Stimulated activated CD4-positive, alpha-beta T cell treated with anti-CD3 and anti-CD28 coated beads, Interleukin-1b, Interleukin-23, amount 100 ng/mL, for 1 hour (primary cell): ENCODE data around the gene MECP2.
"Not testable (repeated sequence)": the region's sequence is repeated elsewhere in the genome, so short reads cannot be mapped to it uniquely, and the experiment has no call there.

Experiments used
- DNase-seq, 2 donors: peaks; one replicate each; pipeline ENCODE4 v3.0.0-alpha.2; 2020; ENCODE audit warnings: low read depth in 2 of 2

Gene MECP2

DNA sequence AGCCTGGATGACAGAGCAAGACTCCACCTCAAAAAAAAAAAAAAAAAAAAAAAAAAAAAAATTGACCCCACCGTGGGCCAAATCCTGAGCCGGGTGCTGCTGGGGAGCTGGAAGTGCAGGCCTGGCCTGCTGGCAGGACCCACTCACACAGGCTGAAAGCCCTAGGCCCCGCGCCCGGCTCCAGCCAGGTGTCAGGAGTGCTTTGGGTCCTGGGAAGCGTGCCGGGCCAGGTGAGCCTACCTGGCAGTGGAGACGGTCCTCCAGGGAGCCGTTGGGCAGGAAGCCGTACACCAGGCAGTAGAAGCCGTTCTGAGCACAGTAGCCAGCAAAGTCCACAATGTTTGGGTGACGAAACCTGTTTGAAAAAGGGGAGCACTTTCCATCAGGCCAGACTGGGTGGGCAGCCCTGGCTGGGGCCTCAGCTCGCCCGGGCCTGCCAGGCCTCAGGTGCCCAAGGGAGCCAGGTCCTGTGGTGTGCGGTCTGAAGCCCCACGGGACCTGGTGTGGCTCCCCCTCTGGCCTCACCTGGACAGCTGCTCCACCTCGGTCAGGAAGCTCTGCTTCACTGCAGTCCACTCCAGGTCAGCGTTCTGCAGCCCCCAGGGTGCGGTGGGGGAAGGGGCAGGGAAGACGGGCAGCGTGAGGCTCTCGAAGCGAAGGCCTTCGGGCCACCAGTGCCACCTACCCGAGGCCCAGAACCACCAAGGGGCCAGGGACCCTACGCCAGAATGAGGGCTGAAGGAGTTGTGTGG, 79.6 kb downstream of the MECP2 start:
- no peak for DNase-seq

DNA sequence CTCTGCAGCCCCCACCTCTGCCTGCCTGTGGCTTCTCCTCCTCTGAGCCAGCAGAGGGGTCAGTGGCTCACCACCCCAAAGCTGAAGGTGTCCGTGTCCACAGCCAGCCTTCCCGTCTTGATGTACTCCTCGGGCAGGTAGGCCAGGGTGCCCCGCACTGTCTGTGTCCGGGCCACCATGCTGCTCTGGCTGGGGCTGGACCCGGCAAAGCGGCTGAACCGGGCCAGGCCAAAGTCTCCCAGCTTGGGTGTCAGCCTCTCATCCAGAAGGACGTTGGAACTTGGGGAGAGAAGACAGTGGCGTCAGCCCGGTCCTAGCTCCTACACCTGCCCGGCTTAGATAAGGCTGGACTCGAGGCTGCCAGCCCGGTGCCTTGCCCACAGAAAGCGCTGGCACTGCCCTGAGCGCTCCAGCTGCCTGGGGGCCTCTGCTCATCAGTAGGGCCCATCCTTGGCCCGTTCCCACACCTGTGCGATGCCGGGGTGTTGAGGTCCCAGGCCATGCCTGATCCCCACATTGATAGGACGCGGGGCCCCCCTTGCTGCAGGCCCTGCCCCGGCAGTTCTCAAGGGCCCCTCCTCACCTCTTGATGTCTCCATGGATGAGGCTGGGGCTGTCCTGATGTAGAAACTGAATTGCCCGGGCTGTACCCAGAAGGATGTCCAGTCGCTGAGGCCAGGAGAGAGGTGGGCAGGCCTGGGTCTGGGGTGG, 81.0 kb downstream of the MECP2 start:
- no peak for DNase-seq

DNA sequence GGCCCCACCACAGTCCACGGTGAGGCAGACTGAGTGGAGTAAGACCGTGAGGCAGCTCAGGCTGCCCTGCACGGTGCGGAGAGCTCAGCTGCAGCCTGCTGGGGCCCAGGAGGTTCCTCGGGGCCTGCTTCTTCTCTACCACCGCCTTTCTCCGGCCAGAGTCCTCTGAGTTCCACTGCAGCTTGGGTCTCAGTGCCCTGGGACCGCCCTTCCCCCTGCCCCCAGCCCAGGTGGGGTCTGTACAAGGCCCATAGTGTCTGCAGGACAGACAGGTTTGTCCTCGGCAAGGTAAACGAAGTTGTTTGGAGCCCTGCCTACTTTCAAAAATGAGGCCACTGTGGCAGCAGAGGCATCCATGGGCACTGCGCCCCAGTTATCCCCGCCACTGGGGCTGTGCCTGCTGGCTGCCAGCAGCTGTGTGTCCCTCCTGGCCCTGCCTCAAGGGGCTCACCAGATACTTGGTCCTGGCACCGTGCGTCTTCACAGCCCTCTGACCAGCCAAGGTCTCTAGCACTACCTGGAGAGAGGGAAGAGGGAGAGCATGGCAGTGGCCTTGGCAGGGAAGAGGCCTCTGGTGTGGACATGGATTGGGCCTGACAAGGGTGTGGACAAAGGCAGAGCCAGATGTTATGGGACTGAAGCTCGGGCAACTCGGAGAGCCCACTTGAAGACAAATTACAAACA, 81.8 kb downstream of the MECP2 start:
- no peak for DNase-seq

DNA sequence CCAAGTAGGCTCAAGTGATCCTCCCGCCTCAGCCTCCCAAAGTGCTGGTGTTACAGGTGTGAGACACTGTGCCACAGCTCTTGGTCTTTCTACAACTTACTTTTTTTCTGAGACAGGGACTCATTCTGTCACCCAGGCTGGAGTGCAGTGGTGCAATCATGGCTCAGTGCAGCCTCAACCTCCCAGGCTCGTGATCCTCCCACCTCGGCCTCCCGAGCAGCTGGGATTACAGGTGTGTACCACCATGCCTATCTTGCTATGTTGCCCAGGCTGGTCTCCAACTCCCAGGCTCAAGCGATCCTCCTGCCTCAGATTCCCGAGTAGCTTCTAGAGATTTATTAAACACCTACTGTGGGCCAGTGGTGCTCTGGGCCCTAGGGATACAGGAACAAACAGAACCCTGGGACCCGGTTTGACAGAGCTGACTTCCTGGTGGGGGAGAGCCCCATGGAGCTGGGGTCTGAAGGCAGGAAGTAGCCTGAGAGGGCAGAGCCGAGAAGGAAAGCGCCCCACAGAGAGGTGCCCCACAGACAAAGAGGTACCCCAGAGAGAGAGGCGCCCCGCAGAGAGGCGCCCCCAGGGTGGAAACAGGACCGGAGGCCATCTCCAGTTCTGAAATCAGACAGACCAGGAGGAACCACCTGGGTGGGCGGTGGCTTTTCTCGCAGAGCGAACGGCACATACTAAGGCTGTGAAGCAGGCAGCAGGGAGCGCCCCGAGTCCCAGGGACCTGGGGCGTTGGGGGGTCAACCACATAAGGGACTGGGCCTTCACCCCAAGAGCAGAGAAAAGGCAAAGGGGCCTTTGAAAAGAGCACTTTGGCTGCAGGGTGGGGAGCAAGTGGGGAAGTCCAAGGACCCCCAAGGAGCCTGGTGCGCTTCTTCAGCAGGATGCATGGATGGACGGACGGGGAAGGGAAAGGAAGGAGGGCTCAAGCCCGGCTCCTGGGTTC, 82.8 kb downstream of the MECP2 start:
- DNase-seq, result no peak

DNA sequence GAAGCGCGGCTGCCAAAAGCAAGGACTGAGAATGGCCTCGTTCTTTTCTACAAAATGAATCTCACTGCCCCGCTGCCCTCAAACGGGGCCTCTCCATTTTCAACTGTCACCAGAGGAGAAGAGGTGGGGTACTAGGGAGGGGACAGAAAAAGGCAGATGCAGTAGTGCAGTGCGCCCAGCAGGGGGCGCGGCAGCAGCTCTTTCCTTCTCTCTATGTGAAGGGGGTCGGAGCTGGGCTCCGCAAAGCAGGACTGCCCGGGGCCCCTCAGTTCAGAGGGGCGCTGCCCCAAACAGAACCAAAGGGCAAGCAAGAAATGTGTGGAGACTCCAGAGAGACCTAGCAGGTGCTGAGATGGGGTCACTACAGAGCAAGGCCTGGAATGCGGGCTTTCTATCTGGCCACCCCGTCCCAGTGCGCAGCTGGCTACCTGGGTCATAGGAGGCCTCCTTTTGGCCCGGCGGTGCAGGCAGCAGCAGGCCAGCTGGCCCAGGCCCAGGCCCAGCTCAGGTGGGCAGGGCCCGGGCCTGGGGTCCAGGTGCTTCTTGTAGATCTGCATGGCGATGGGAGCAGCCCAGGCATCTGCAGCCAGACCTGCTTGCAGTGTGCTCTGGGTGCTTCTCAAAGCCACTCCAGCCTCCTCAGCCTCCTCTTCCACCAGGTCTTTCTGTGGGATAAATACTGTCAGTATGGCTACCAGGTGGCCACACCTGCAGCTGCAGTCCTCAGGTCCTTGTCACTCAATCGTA, 83.7 kb downstream of the MECP2 start:
- DNase-seq, result no peak

DNA sequence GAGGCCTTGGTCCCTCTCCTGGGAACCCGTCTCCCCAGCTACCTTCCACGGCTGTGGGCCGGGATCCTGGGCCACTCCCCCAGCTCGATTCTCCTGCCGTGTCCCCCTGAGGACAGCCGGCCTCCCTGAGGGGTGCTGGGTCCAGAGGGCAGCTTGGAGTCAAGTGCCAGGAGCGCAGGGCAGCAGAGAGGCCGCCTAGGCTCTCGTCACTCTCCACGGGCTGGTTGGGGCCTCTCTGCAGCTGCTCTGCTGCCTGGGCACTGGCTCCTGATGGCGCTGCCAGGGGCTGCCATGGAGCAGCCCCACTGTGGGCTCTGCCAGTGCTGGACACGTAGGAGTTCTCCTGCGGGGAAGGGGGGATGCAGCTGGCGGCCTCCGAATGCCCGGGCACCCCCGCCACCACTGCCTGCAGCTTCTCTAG, 84.5 kb downstream of the MECP2 start:
- DNase-seq, result no peak

DNA sequence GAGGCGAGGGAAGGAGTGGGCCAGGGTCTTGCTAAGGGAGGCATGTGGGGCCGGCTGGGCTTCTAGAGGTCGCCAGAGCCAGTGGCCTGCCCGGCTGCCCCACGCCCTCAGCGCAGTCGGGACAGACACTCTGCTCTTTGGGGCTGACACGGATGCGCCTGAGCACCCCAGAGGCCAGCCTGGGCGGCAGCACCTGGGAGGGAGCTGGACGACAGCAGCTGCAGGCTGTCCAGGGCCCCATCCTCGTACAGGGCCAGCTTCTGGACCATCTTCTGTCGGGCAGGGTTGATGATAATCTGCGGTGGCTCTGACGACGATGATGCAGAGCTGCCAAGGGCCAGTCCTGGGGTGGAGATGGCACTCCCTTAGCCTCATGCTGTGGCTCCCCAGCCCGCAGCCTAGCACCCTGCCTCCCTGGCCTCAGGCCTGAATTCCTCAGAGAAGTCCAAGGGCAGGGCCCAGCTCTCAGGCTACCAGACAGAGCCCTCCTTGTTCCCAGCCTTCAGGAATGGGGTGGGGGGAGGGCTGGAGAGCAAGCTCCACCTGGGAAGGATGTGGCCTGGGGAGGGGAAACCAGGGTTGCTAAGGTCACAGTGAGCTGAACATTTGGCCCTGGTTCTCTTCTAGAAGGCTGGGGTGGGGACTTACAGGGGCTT, 85.1 kb downstream of the MECP2 start:
- DNase-seq, result no peak

DNA sequence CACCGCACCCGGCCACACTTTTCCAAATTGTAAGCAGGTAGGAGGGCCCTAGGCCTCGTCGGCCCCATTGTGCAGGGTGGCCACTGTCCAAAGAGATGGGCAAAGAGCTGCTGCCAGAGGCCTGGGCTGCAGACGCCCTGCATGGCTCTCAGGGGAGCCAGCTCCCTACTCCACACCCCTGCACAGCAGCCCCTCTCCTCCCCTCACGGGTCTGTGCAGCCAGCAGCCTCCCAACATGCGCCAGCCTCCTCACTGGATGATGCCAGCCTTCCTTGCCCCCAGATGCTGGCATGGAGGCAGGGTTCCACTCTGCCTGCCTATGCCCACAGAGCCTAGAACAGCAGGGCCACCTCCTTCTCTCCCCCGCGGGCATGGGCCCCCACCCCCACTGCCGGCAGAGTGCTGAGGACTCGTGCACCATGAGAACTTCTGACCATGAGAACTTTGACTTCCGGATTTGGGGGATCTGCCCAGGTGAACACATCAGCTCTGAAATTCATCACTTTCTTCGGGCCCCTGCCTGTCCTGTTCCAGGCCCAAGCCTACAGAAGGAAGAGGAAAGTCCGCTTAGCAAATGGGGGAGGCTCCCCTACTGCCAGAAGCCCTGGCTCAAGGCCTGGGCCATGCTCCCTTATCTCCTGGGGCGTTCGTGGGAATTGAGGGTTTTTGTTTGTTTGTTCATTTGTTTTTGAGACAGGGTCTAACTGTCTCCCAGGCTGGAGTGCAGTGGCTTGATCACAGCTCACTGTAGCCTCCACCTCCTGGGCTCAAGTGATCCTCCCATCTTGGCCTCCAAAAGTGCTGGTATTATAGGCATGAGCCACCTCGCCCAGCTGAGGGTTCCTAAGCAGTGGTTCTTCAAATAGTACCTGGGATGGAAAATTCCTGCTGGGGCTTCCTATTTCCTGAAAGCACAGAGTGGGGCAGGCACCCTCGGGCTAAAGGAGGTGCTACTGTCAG, 85.9 kb downstream of the MECP2 start:
- DNase-seq, result no peak

DNA sequence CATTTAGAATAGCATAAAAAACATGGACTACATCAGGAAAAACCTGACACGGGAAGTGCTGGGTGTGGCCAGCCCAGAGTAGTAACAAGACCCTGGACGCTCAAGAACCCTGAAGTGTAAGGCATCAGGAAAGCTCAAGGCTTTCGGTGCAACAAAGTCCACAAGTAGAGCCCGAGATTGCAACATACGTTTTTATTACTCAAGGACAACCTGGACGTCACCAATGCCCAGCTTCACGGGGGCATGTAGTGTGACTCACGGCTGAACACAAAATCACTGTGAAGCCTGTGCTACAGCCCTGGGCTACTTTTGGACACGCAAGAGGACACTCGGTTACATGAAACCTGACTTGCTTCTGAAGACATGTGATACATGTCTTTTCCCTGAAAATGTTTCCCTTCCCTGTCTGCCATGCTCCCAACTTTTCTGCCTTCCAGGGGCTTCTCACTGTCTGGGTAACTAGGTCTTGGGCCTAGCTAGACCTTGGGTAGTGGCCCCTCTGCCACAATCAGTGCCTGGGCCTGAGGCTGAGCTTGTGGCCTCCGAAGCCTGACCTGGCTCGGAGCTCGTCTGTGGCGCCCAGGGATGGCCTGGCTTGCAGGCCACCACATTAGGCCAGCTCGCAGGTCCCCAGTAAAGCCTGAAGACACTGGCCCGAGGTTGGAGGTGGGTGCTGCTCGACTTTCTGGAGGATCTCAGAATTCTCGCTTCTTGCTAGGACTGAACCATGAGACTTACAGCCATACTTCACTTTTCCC, 87.0 kb downstream of the MECP2 start:
- no peak for DNase-seq

DNA sequence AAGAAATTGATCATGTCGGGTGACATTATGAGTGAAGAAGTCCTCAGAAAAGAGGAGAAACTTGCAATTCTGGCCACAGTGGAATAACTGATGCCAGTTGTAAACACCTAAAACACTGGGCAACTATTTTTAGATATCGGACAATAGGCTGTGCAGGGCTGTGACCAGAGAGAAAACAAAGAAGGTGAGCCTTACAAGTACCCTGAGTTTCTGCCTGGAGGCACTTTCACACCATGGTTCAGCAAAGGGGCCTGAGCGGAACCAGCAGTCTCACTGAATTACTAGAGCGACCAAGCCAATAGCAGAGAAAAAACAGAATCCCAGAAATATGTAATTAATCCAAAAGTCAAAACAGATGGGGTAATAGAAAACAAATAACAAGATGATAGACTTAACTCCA, 89.0 kb downstream of the MECP2 start:
- no peak for DNase-seq

DNA sequence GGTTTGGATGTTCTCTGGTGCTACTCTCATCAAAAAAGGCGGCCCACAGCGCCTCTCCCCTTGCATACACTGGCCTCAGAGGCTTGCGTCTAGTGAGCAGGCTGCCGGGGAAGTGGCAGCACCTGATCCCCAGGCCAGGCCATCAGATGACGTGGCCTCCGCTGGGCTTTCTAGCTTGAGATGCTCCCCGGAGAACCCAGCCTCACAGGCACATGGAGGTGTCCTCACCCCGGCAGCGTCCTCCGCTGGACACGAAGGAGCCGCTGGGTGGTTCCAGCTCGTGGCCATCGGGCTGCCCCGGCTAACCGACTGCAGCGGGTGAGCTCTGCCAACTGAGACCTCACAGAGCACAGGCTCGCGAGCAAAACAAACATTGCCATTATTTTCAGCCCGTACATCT, 90.6 kb downstream of the MECP2 start:
- DNase-seq, result no peak

DNA sequence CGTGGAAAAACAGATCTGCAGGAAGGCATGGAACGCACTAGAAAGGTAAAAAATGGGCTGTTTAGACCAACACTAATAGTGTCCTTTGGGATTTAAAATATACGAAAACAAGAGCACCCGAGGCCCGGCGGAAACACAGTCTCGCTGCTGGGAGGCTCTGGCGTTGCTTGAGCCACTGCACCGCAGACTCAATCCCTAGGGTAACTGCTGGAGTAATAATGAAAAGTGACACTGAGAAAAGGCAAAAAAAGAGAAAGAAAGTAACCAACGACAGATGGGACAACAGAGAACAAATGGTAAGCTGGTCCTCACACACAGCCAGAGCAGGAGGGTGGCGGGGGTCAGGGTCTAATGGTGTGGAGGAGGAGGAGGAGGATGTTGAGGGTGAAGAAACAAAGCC, 93.2 kb downstream of the MECP2 start:
- no peak for DNase-seq

DNA sequence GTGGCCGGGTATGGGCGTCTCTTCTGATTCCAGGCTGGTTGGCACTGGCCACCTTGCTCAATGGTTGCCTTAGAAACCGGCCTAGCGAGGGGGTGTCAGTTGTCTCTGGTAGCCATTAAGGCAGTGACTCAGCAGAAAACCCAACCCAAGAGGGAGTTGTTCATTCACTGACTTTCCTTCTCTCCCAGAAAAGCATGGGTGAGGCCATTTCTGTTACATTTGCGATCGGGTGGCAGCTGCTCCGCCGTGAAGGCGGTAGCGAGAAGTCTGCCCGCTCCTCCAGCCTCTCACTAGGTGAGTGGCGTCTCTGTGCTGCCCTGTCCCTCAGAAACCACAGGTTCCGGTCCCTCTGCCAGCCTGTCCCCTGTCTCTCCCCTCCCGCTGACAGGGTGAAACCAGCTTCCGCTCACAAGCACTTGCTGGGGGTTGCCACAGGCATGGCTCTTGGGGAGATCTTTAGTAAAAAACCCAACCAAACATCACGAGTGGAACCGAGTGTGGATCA, 95.2 kb downstream of the MECP2 start:
- DNase-seq, result no peak

DNA sequence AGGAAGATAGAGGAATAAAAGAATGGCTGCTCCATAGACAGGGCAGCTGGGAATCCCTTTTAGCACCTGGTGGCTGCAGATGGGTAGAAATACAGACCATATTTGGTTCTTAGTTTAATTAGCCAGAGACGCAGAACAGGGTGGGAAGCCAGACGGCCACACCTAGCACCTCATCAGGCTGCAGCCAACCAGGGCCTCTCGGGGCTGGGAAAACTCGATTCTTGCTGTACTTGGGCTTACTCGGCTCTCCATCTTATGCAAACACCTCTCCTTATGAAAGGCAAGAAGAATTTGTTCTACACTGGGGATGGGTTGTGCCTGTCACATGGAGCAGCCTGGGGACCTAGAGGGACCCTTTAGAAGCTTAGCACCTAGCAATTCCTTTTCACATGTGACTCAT, 97.5 kb downstream of the MECP2 start:
- DNase-seq, result no peak

DNA sequence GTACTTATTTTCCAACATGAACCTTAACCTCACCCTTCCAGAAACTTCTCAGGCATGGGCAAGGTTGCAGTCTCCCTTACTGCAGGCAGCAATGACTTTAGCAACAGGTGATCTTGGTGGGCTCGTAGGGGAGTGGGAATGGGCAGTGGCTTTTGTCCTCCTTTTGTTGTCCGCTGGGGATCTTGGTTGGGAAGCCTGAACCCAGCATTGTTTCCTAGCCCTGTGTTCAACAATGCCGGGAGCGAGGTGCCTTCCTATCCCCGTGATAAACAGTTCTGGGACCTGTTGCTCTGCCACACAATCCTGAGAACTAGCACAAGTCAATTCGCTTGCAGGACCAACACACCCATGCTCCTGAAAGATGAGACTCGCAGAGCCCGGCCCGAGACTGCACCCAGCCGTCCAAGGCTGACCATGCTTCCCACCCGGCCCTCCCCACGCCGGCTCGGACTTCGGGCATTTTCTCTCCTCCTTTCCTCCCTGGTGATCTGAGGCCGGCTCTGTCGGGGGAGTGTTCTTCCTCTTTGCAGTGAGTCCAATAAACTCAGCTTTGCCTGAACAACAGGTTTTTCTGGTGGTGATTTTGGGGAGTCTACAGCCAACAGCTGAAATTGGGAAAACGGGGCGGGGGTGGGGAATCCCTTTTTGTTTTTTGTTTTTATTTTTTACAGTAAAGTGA, 98.0 kb downstream of the MECP2 start:
- no peak for DNase-seq

DNA sequence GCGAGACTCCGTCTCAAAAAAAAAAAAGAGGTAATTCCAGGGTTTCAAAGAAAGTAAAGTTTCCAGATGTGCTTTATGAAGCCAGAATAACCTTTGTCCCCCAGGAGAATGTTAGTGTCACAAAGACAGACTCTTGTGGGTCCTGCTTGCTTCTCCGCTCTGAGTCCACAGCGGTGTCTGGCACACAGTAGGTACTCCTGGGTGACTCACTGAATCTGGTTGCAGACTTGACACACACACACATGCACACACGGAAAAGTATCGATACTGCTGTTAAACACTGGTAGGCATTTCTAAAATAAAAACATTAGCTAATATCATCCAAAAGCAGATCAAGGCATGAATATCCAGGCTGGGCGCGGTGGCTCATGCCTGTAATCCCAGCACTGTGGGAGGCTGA, 102.0 kb downstream of the MECP2 start:
- no peak for DNase-seq

DNA sequence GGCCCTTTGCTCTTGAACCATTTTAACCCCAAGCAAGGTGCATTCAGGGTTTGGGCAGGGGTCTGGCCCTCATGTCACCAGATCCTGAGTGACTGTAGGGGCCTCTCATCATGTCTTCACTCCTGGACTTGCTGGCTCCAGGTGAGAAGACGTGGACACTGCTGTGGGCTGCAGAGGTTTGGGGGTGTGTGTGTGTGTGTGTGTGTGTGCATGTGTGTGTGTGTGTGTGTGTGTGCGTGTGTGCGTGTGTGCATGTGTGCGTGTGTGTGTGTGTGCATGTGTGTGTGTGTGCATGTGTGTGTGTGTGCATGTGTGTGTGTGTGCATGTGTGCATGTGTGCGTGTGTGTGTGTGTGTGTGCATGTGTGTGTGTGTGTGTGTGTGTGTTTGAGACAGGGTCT, 103.1 kb downstream of the MECP2 start:
- not testable (repeated sequence) for DNase-seq

DNA sequence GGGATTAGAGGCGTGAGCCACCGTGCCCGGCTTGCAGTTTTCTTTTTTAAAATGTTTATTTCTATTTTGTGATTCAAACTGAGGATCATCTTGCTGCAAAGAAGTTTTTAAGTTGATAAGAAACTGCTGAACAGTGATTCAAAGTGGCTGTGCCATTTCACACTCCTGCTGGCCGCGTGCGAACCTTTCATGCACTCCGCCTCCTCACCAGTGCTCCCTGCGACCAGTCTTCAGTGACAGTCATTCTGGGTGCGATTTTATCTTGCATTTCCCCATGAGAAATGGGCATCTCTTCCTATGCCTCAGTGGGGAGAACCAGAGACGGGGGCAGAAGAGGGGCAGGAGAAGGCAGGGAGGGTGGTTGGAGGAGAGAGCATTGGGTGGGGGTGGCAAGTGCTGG, 103.5 kb downstream of the MECP2 start:
- DNase-seq, result no peak
